GM19463 (cell line): ENCODE data around the gene EDIL3.

Experiments used
- ATAC-seq: cut with Tn5 transposase; IDR thresholded peaks from one replicate; pipeline ENCODE4 v1.9.1; 2021; ENCODE audit warnings: mild to moderate bottlenecking, moderate library complexity; ENCODE audit not compliant: unreplicated experiment

Gene EDIL3

DNA sequence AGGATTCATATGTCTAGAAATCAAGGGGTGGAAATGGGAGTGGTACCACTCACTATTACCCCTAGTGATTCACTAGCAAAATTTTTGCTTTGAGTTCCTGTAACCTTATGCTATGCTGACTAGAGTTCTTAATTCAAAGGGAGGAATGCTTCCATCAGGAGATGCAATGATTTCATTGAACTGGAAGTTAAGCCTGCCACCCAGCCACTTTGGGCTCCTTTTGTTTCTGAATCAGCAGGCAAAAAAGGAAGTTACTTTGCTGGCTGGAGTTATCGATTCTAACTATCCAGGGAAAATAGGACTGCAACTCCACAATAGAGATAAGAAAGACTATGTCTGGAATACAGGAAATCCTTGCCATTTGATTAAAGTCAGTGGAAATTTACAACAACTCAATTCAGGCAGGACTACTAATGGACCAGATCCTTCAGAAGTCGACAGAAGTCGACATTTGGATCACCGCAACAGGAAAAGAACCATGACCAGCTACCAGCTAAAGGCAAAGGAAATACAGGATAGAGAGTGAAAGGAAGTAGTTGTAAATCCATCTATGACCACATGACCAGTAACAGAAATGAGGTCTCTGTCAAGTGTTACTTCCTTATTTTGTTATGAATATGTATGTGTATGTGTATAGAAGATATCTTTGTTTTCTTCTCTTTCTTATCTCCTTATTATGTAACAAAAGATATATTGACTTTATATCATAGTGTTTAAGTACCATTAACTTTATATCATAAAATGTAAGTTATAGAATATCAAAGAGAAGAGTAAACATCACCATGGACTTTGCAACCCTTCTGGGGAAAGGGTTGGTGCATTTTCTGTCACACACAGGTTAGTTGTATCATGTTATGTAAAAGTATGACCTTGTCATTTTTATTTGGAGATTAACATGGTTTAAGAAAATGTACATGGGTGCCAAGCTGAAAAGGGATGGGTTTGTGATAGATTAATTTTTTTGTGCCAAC is 465.3 kb downstream of the EDIL3 start:
- no peak for ATAC-seq

DNA sequence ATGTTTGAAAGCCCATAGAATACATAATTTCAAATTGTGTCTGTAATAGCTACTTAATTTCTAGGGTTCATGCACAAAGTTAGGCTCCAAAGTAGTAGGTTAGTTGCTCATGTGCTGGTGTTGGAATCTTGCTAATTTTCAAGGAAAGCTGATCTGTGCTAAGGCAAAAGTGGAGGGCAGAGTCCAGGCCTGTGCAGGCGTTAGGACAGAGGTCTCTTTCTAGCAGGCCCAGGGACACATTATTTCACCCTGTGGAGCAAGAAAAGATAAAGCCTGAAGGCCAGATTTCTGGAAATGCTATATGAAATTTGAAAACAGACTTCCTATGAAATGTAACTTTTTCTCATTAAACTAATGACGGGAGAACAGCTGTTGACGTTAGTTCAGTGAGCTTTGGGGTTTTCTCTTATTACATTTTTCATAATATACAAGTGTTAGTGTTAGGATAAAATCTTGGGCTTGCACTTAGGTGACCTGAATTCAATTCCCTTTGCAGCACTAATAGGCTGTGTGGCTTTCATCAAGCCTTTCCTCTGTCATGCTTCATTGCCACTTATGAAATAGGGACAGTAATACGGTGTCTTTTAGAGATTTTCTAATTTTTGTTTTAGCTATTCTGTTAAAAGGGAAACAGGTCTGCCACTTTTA is 467.3 kb downstream of the EDIL3 start:
- no peak for ATAC-seq

DNA sequence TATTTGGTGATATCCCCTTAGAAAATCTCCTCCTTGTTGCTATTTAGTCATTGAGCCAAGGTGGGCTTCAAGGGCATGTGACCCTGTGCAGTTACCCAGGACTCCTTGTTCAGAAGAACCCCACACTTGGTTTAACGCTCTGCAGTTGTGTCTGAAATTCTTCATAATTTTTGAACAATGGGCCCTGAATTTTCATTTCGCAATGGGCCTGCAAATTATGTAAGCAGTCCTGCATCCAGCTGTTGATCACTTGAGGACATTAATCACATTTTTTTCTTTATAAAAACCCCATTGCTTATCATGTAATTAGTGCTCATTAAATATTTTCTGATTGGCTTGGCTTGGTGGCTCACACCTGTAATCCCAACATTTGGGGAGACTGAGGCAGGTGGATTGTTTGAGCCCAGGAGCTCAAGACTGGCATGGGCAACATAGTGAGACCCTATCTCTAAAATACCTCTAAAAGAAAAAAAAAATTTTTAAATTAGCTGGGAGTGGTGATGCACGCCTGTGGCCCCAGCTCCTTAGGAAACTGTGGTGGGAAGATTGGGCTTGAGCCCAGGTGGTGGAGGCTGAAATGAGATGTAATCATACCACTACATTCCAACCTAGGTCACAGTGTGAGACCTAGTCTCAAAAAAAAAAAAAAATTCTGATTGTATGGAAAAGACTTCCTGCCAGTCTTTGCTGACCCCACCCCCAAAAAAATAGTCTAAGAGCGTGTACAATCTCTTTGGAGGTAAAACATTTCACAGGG is 469.8 kb downstream of the EDIL3 start:
- ATAC-seq = no peak

DNA sequence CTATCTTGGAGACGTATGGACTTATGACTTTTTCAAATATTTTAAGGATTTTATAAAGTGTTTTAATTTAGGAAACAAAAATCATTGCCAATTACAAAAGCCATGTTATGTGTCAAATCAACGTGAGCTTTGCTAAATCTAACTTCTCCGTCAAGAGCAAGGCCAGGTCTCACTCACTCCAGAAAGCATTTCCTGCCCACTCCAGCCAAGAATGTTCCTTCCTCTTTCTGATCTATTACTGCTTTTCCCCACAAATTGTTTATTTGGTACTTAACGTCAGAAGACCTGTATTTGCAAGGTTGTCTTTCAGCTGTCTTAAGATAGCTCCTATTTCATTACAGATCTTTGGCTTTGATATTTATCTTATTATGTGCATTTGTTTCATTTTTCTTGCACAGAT is 470.5 kb downstream of the EDIL3 start:
- ATAC-seq = no peak

DNA sequence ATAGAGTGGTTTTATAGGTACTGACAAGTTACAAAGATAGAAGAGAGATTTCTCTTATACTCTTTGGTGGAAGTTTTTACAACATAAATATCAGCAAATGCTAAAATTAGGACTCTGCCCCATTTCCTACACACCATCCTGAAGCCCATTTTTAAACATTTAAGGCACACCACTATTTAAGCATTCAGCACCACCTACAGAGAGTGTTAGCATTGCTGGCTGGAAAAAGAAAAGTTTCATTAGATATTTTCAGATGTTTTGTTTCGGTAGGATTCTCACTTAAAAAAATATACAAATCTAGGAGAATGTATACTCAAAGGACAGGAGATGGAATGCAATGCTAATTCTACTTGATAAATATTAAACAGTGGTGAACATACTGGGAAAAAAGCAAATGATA is 471.1 kb downstream of the EDIL3 start:
- ATAC-seq = no peak

DNA sequence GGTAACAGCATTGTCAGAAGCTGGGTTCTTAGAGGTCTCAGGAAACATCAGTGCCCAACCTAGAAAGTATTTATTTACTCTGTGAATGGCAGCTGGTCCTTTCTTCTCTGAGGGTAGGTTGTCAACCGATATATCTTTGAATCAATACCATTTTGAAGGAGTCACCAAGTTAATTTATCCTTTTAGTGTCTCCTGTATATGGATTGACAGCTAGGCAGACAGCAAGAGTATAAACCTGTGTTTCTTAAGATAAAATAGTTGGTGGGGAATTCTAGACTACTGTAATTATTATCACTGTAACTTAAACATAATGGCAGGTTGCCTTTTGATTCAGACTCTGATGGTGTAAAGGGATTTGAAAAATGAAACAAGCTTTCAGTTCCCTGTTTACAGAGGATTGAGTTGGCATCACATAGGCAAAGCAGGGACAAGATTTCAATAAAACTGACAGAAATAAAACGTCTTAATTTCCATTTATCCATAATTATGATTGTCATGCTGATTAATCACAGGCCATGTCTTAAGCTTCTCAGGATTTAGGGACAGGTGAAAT is 473.2 kb downstream of the EDIL3 start:
- ATAC-seq = no peak

DNA sequence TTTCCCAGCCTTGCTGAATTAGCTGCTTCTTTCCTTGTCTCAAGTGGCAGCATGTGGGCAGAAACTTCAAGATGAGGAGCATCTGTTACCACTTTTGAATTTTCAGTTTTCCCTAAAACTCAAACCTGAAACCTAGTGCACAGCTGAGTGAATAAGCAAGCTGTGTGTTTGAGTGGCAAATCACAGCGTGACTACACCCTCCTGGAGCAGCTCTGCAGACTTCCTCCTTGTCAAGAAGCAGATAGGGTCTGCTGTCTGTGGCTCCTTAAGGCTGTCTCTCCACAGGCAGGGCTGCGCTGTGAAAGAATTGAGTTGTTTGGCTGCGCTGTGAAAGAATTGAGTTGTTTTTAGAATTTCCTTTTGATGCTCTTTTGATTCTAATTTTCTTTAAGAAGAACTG is 484.4 kb downstream of the EDIL3 start:
- ATAC-seq = no peak

DNA sequence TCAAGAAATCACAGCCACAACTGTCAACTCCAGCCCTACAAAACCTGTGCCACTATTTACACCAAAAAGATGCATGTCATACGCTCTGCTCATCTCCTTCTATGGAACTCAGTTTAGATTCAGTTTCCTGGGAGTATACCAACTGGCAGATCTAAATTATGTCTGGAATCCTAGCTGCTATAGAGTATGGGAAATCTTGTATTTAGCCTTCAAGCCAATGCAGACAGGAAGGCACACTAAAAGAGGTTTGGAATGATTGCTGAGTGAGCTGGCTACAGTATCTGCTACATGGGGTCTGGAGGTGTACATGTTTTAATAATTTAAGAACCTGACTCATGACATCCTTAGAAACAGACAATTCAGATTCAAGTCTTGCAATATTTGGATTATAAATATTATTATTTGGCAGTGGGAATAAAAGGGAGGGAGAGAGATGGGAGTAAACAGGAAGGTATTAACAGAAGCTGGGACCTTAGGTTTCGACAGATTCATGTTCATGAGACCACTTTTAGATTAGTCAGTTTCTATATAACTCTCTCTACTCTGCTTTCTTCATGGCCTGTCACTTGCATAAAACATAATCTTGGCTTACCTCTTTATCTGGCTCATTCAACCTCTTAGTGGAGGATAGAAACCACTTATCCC is 485.2 kb downstream of the EDIL3 start:
- no peak for ATAC-seq

DNA sequence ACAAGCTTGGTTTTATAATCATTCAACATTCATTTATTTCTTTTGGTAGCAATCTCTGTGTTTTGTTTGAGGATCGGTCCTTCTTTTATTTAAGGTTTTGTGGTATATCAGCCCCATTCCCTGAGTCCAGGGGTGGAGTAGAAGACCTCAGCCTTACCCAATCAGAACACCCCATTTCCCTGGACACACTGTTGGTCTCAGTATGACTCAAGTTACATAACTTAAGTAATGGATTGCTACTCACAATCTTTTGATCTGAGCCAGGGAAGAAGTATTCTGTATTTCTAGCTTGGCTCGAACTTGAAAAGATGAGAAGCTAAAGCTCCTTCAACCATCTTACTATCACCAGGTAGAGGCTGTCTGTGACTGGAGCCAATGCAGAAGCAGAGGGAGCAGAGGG is 488.8 kb downstream of the EDIL3 start:
- ATAC-seq = no peak

DNA sequence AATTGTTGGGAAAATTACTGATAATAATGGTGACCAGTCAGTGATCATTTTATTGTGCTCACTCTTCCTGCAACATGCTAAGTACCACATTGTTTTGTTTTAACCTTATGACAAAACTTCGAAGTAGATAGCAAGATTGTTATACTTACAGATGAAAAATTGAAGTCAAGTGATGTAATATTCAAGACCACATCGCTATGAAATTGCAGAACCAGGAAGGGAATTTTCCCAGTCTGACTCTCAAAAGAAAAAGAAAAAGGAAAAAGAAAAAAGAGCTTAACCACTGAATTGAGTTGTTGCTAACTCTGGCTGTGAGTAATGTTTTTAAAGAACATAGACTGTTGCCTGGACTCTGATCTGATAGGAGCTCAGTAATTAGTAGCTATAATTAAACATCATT is 493.4 kb downstream of the EDIL3 start:
- ATAC-seq = no peak
